HUES64 (cell line): ENCODE measurements around the gene PLEKHG5.

Experiments used
- H3K27ac ChIP-seq: 2 replicates; pipeline ENCODE4 v1.7.0; 2013; ENCODE audit warnings: low read depth, low read length, inconsistent platforms
- H3K27me3 ChIP-seq: 2 replicates; pipeline ENCODE4 v1.6.1; 2013; ENCODE audit warnings: mild to moderate bottlenecking, low read length; ENCODE audit not compliant: insufficient read depth
- H3K36me3 ChIP-seq: 2 replicates; pipeline ENCODE4 v1.6.1; 2013; ENCODE audit warnings: mild to moderate bottlenecking, low read length; ENCODE audit not compliant: insufficient read depth
- H3K4me1 ChIP-seq: 2 replicates; pipeline ENCODE4 v1.6.1; 2013; ENCODE audit warnings: mild to moderate bottlenecking, low read length, moderate library complexity; ENCODE audit not compliant: insufficient read depth
- H3K4me3 ChIP-seq: 2 replicates; pipeline ENCODE4 v1.5.1; 2013; ENCODE audit warnings: mild to moderate bottlenecking, low read length, moderate library complexity
- H3K9ac ChIP-seq: 2 replicates; pipeline ENCODE4 v1.6.1; 2013; ENCODE audit warnings: mild to moderate bottlenecking, low read depth, low read length
- H3K9me3 ChIP-seq: 2 replicates; pipeline ENCODE4 v1.6.1; 2013; ENCODE audit warnings: low read depth, low read length; ENCODE audit not compliant: insufficient read depth
- WGBS: fragments of 150-250, 120-280 bp; methylation state at CpG from one replicate; pipeline ENCODE4 v1.1.7; 2013; ENCODE audit warnings: missing lambda C conversion rate; 5-methylcytosine and 5-hydroxymethylcytosine counted together

The PLEKHG5 gene

GRCh38 chr1:6466751-6467150 lies 24.7 kb downstream of the PLEKHG5 start:
- Histone ChIP-seq H3K4me1 (no peaks in the 10 kb centered on the region), H3K36me3 (peaks cover 24% of the 10 kb centered on the region), H3K27ac (no peak overlapping the region), H3K9me3 (no peaks in the 10 kb centered on the region), H3K4me3 (no peak overlapping the region), H3K27me3 (peaks cover 8% of the 10 kb centered on the region), H3K9ac (no peak overlapping the region)
- whole genome bisulfite sequencing, result 93% methylated on average over 5 of the region's 5 CpGs

GRCh38 chr1:6466023-6466422 lies 25.4 kb downstream of the PLEKHG5 start, which contains the start of gene TNFRSF25:
TNFRSF25 (minus strand) TSS chr1:6466173; CDS start chr1:6466107, 66 bp downstream.
- 14% methylated on average over 43 of the region's 43 CpGs for WGBS
- Histone ChIP-seq H3K9ac (peak within 1 kb of the TSS; percentile 36; the same call in 1 of the 2 replicates), H3K27me3 (peaks cover 8% of the 10 kb centered on the region)

DNA sequence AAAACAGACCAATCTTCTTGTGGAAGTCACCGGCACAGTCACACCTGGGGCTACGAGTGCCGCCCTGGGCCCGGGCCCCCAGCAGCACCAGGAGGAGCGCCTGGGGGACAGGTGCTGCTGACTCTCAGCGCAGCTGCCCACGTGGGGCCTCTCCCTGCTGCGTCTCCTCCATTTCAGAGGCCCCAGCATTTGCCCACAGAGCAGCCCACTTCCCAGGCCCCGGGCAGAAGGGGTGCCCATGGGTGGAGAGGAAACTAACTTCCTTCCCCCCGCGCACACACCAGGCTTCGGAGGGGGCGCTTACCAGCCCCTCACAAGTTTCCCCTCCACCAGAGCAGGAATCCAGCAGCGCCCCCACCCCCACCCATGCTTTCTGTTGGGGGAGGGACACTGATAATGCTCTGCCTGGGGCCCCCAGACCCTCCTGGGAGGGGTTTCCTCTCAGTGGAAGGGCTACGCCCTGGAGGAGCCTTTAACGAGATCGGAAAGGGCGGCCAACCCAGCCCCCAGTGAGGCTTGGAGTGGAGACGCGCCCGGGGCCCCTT lies 25.9 kb downstream of the PLEKHG5 start:
- Histone ChIP-seq H3K9me3 (no peaks in the 10 kb centered on the region), H3K4me1 (no peaks in the 10 kb centered on the region), H3K4me3 (peak overlapping the region; percentile 40), H3K27me3 (peaks cover 8% of the 10 kb centered on the region), H3K9ac (peak overlapping the region; percentile 36; the same call in 1 of the 2 replicates), H3K27ac (no peak overlapping the region), H3K36me3 (peaks cover 24% of the 10 kb centered on the region)
- WGBS, result 67% methylated on average over 20 of the region's 21 CpGs

More at GRCh38 chr1:6466023-6466422, 25.4 kb downstream of the PLEKHG5 start, which contains the start of gene TNFRSF25:
- H3K27ac ChIP-seq, result no peak within 1 kb of the TSS
- H3K36me3 ChIP-seq, result peaks cover 24% of the 10 kb centered on the region
- H3K9me3 ChIP-seq, result no peaks in the 10 kb centered on the region
- peak within 1 kb of the TSS; percentile 40 for H3K4me3 ChIP-seq
- no peaks in the 10 kb centered on the region for H3K4me1 ChIP-seq

- no peak overlapping the region for H3K9ac ChIP-seq
- H3K27ac ChIP-seq, result no peak overlapping the region
- WGBS, result 93% methylated on average over 5 of the region's 5 CpGs
- no peaks in the 10 kb centered on the region for H3K4me1 ChIP-seq
- H3K4me3 ChIP-seq, result no peak overlapping the region
- H3K27me3 ChIP-seq, result peaks cover 8% of the 10 kb centered on the region
- peaks cover 21% of the 10 kb centered on the region for H3K36me3 ChIP-seq
- no peaks in the 10 kb centered on the region for H3K9me3 ChIP-seq
Observed at GRCh38 chr1:6464915-6465314, 26.6 kb downstream of the PLEKHG5 start.

DNA sequence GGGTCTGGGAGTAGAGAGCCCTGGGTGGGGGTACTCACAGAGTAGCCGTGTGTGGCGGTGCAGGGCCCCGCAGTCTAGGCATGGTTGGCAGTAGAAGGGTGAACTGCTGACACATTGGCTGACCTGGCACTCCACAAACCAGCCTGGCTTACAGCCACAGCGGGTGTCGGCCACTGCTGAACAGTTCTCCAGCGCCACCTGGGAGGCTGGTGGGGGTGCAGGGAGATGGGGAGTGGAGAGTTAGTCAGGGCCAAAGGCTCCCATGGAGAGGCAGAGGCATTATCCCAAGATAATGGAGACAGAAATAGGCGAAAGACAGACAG lies 27.0 kb downstream of the PLEKHG5 start:
- H3K9me3 ChIP-seq, result no peaks in the 10 kb centered on the region
- H3K27ac ChIP-seq, result no peak overlapping the region
- 86% methylated on average over 7 of the region's 7 CpGs for WGBS
- H3K9ac ChIP-seq, result no peak overlapping the region
- H3K36me3 ChIP-seq, result peaks cover 16% of the 10 kb centered on the region
- peaks cover 8% of the 10 kb centered on the region for H3K27me3 ChIP-seq
- H3K4me1 ChIP-seq, result no peaks in the 10 kb centered on the region
- no peak overlapping the region for H3K4me3 ChIP-seq

- no peak overlapping the region for H3K27ac ChIP-seq
- H3K4me1 ChIP-seq, result no peaks in the 10 kb centered on the region
- H3K36me3 ChIP-seq, result peaks cover 4% of the 10 kb centered on the region; the same call in 1 of the 2 replicates
- H3K27me3 ChIP-seq, result peaks cover 8% of the 10 kb centered on the region
- no peaks in the 10 kb centered on the region for H3K9me3 ChIP-seq
- H3K9ac ChIP-seq, result no peak overlapping the region
- H3K4me3 ChIP-seq, result no peak overlapping the region
- 93% methylated on average over 1 of the region's 1 CpG for WGBS
Observed at GRCh38 chr1:6463120-6463412, 28.4 kb downstream of the PLEKHG5 start.

- 97% methylated on average over 13 of the region's 13 CpGs for WGBS
- H3K4me3 ChIP-seq, result no peak overlapping the region
- no peak overlapping the region for H3K27ac ChIP-seq
- H3K36me3 ChIP-seq, result peaks cover 4% of the 10 kb centered on the region; the same call in 1 of the 2 replicates
- H3K27me3 ChIP-seq, result peaks cover 8% of the 10 kb centered on the region
- no peaks in the 10 kb centered on the region for H3K4me1 ChIP-seq
- no peaks in the 10 kb centered on the region for H3K9me3 ChIP-seq
- no peak overlapping the region for H3K9ac ChIP-seq
Observed at GRCh38 chr1:6462412-6463119, 28.9 kb downstream of the PLEKHG5 start.

DNA sequence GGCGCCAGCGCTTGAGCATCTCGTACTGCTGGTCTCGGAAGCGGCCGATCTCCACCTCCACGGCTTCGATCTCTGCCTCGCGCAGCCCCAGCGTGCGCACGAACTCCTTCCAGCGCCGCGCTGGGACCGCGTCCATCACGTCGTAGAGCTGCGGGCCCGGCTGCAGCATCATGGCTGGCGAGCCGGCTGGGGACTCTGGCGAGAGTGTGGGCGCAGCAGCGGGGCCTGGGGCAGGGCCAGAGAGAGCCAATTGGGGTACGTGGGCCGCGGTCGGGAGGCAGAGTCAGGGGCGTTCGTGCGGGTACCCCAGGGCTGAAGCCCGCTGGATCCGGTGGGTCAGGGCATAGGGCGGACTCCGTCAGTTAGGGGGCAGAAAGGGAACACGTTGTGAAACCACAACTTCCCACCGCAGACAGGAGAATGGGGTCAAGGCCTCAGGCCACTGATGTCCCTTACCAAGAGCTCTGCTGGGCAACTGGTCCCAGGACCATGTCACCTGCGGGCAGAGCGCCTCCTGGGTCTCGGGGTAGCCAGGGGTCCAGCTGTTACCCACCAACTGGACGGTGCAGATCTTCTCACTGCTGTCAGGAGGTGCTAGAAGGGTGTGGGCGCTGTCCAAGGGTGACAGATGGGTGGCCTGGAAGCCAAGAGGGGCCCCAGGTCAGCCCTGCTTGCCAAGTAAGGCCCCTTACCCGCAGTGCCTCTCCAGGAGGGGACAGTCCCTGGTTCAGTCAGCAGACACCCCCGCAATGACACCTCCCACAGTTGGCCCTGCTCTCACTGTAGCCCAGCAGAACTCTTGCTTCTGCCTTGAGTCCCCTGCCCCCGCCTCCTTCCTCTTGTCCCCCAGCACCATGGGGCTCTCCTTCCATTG lies 29.7 kb downstream of the PLEKHG5 start:
- no peak overlapping the region for H3K4me3 ChIP-seq
- no peaks in the 10 kb centered on the region for H3K9me3 ChIP-seq
- peaks cover 8% of the 10 kb centered on the region for H3K27me3 ChIP-seq
- H3K27ac ChIP-seq, result no peak overlapping the region
- no peak overlapping the region for H3K9ac ChIP-seq
- H3K36me3 ChIP-seq, result peaks cover 4% of the 10 kb centered on the region; the same call in 1 of the 2 replicates
- no peaks in the 10 kb centered on the region for H3K4me1 ChIP-seq
- 95% methylated on average over 48 of the region's 48 CpGs for WGBS

GRCh38 chr1:6461051-6461530 lies 30.4 kb downstream of the PLEKHG5 start:
- Histone ChIP-seq H3K27me3 (peaks cover 10% of the 10 kb centered on the region), H3K4me3 (no peak overlapping the region), H3K36me3 (peaks cover 4% of the 10 kb centered on the region; the same call in 1 of the 2 replicates), H3K9ac (no peak overlapping the region), H3K4me1 (no peaks in the 10 kb centered on the region), H3K9me3 (no peaks in the 10 kb centered on the region), H3K27ac (no peak overlapping the region)
- WGBS, result 95% methylated on average over 40 of the region's 40 CpGs

GRCh38 chr1:6460301-6461050 lies 31.0 kb downstream of the PLEKHG5 start:
- H3K36me3 ChIP-seq, result peaks cover 4% of the 10 kb centered on the region; the same call in 1 of the 2 replicates
- H3K9me3 ChIP-seq, result no peaks in the 10 kb centered on the region
- no peak overlapping the region for H3K9ac ChIP-seq
- 56% methylated on average over 39 of the region's 39 CpGs for WGBS
- H3K27me3 ChIP-seq, result peaks cover 12% of the 10 kb centered on the region
- H3K4me1 ChIP-seq, result no peaks in the 10 kb centered on the region
- no peak overlapping the region; the same call in 1 of the 2 replicates for H3K27ac ChIP-seq
- no peak overlapping the region for H3K4me3 ChIP-seq
